Panc1 (cell line): Measurements from ENCODE around the gene ZRANB1. TPM values are rescaled to one million over a fixed set of nuclear protein-coding genes. Genes with fewer than 3 reads are reported as not detected.

Experiments used
- ATAC-seq: fragments of 200-7000 bp; cut with Tn5 transposase; 2 replicates; pipeline ENCODE4 v1.9.1; 2020; ENCODE audit warnings: mild to moderate bottlenecking, moderate library complexity
- BruUV-seq: library from RNA; stranded (reverse); fragments of 400-500 nt; replicated peaks from 2 replicates; lab custom pipeline; 2021; lab: Mats Ljungman, UMichigan
- CTCF ChIA-PET: fragments of 300-600 bp; sonication (Branson Sonifier 250); formaldehyde crosslinking; loops from one replicate; lab custom pipeline; 2022; ENCODE audit warnings: antibody characterized with exemption; lab: Charles Lee
- POLR2A ChIA-PET: fragments of 300-600 bp; sonication (Branson Sonifier 250); formaldehyde crosslinking; loops from one replicate; lab custom pipeline; 2022; ENCODE audit warnings: antibody characterized with exemption; lab: Charles Lee
- DNase-seq: peaks from one replicate; pipeline ENCODE4 v3.0.0-alpha.2; 2010; ENCODE audit warnings: low read depth, low spot score
- H3K27ac ChIP-seq: 2 replicates; pipeline ENCODE4 v1.5.1; 2011; ENCODE audit warnings: mild to moderate bottlenecking, low read length, inconsistent platforms
- H3K27me3 ChIP-seq: fragments of 200-500 bp; sonication (Bioruptor generic); 2 replicates; pipeline ENCODE4 v1.6.0; 2014; ENCODE audit warnings: low read length, inconsistent platforms; ENCODE audit not compliant: control insufficient read depth, insufficient read depth
- H3K36me3 ChIP-seq: fragments of 200-500 bp; sonication (Bioruptor generic); 2 replicates; pipeline ENCODE4 v1.5.1; 2014; ENCODE audit warnings: inconsistent platforms, mild to moderate bottlenecking, low read length, moderate library complexity; ENCODE audit not compliant: control insufficient read depth, insufficient read depth
- H3K4me1 ChIP-seq: 2 replicates; pipeline ENCODE4 v1.5.1; 2011; ENCODE audit warnings: inconsistent platforms, mild to moderate bottlenecking, low read length, moderate library complexity; ENCODE audit not compliant: control insufficient read depth, insufficient read depth
- H3K4me3 ChIP-seq, 2 experiments: 2 replicates each; pipeline ENCODE4 v1.5.1; 2011 to 2012; ENCODE audit warnings: low read depth in 2 of 2, low read length in 2 of 2, mild to moderate bottlenecking in 2 of 2, inconsistent platforms in 1 of 2, moderate library complexity in 1 of 2
- H3K9me3 ChIP-seq: fragments of 200-500 bp; sonication (Bioruptor generic); 2 replicates; pipeline ENCODE4 v1.5.1; 2014; ENCODE audit warnings: low read depth, mild to moderate bottlenecking, inconsistent platforms, low read length, moderate library complexity; ENCODE audit not compliant: control insufficient read depth, insufficient read depth
- CTCF ChIP-seq: fragments of 450-650 bp; IDR thresholded peaks from 2 replicates; pipeline ENCODE4 v1.5.1; 2017; ENCODE audit warnings: mild to moderate bottlenecking
- POLR2AphosphoS5 ChIP-seq: IDR thresholded peaks from 2 replicates; pipeline ENCODE4 v1.6.1; 2012; ENCODE audit warnings: mild to moderate bottlenecking, low read depth, low read length, moderate library complexity
- REST ChIP-seq, 2 experiments: IDR thresholded peaks; 2 replicates each; pipeline ENCODE4 v1.6.1; 2011 to 2012; ENCODE audit warnings: low read depth in 2 of 2, control low read depth in 1 of 2, low read length in 1 of 2, mild to moderate bottlenecking in 1 of 2, moderate library complexity in 1 of 2; ENCODE audit not compliant: insufficient read depth in 1 of 2
- SIN3A ChIP-seq: IDR thresholded peaks from 2 replicates; pipeline ENCODE4 v1.6.1; 2012; ENCODE audit warnings: low read depth, mild to moderate bottlenecking, low read length, moderate library complexity, borderline replicate concordance; ENCODE audit not compliant: insufficient read depth
- TCF7L2 ChIP-seq: IDR thresholded peaks from 2 replicates; pipeline ENCODE4 v1.6.1; 2011; ENCODE audit warnings: mild to moderate bottlenecking, low read depth, low read length, inconsistent platforms
- in situ Hi-C: cut with HindIII; loops from 2 replicates; pipeline ENCODE4 v1.10.0; 2016; ENCODE audit warnings: low sequenced_read_pairs, low pct_unique_long_range_greater_than_20kb
- intact Hi-C: fragments of 100-400 bp; cut with micrococcal nuclease; formaldehyde crosslinking; loops from one replicate; pipeline ENCODE4 v1.10.0; 2022; ENCODE audit not compliant: unreplicated experiment
- total RNA-seq: library from RNA; stranded (reverse); gene quantifications from one replicate; pipeline ENCODE4 v1.2.1, GENCODE V29; 2021; ENCODE audit not compliant: unreplicated experiment

ZRANB1 gene
- total RNA-seq, 1 experiment from 2014 or later: 23.2 TPM

GRCh38 chr10:124962421-124962820, 20.5 kb downstream of the ZRANB1 start:
- DNase-seq (no peak), ATAC-seq (no peak)
- Histone ChIP-seq H3K36me3 (peaks cover 8% of the 10 kb centered on the region; the same call in 1 of the 2 replicates), H3K27me3 (no peaks in the 10 kb centered on the region), H3K27ac (no peak overlapping the region), H3K9me3 (no peaks in the 10 kb centered on the region), H3K4me3 (no peak overlapping the region), H3K4me1 (no peaks in the 10 kb centered on the region; the same call in 1 of the 2 replicates)
- in situ Hi-C loops: no loop called here
- BruUV-seq: no TSS peak
- TF ChIP-seq POLR2AphosphoS5 (no peak), SIN3A (no peak), TCF7L2 (no peak), CTCF (no peak), REST (IDR thresholded peaks at IDR 0.05; ENCODE audit: insufficient read depth in 1 of 2, low read depth in 2 of 2, low read length in 1 of 2) (no peak)
- ChIA-PET CTCF (interaction anchor here (0.6 kb wide), 1 partner anchor 457 kb away, joined by 4 read pairs; no protein-coding TSS in a partner anchor), POLR2A (interaction anchor here (0.5 to 0.7 kb wide), 2 partner anchors 153 to 196 kb away, joined by 4 to 7 read pairs; no protein-coding TSS in a partner anchor)
- intact Hi-C loops: no loop called here

GRCh38 chr10:124963866-124964720, 22.2 kb downstream of the ZRANB1 start:
- in situ Hi-C loops: no loop called here
- no peak for ATAC-seq
- DNase-seq: no peak
- intact Hi-C loops: no loop called here
- no peaks in the 10 kb centered on the region; the same call in 1 of the 2 replicates for H3K4me1 ChIP-seq
- peaks cover 9% of the 10 kb centered on the region; the same call in 1 of the 2 replicates for H3K36me3 ChIP-seq
- BruUV-seq: no TSS peak
- no peaks in the 10 kb centered on the region for H3K27me3 ChIP-seq
- H3K27ac ChIP-seq: no peak overlapping the region
- no peak overlapping the region for H3K4me3 ChIP-seq
- CTCF ChIA-PET: interaction anchor here (0.6 kb wide), 1 partner anchor 20 kb away, joined by 3 read pairs; no protein-coding TSS in a partner anchor
- H3K9me3 ChIP-seq: no peaks in the 10 kb centered on the region
- no peak for TF ChIP-seq CTCF
- TF ChIP-seq REST (IDR thresholded peaks at IDR 0.05; ENCODE audit: insufficient read depth in 1 of 2, low read depth in 2 of 2, low read length in 1 of 2): no peak
- no peak for TF ChIP-seq SIN3A
- no peak for TF ChIP-seq POLR2AphosphoS5
- TF ChIP-seq TCF7L2: no peak
- POLR2A ChIA-PET: no interaction called here
